IMR-90 (cell line): ENCODE measurements around the gene C22orf39. TPM values are rescaled to one million over a fixed set of nuclear protein-coding genes. Genes with fewer than 3 reads are reported as not detected.

Source experiments
- ATAC-seq: fragments of 200-7000 bp; cut with Tn5 transposase; 2 replicates; pipeline ENCODE4 v1.9.1; 2020; ENCODE audit warnings: low read depth, mild to moderate bottlenecking, moderate library complexity
- BruUV-seq: library from RNA; stranded (reverse); fragments of 400-500 nt; replicated peaks from 2 replicates; lab custom pipeline; 2021; lab: Mats Ljungman, UMichigan
- CTCF ChIA-PET: fragments of 300-600 bp; formaldehyde crosslinking; extraction: SDS; loops from one replicate; lab custom pipeline; 2021; ENCODE audit warnings: antibody characterized with exemption; lab: Yijun Ruan, JAX
- POLR2A ChIA-PET: fragments of 300-600 bp; sonication (Branson Sonifier 250); formaldehyde crosslinking; loops from one replicate; lab custom pipeline; 2022; ENCODE audit warnings: antibody characterized with exemption; ENCODE audit not compliant: unreplicated experiment; lab: Charles Lee
- DNase-seq: peaks from one replicate; pipeline ENCODE4 v3.0.0; 2013
- H2AFZ ChIP-seq: replicated peaks from 2 replicates; pipeline ENCODE3; 2013; ENCODE audit warnings: low read length, mild to moderate bottlenecking; ENCODE audit not compliant: poor library complexity
- H2AK5ac ChIP-seq: 2 replicates; pipeline ENCODE4 v1.6.1; 2013; ENCODE audit warnings: low read depth, low read length, inconsistent platforms
- H2AK9ac ChIP-seq: replicated peaks from 2 replicates; pipeline ENCODE3; 2013; ENCODE audit warnings: mild to moderate bottlenecking, low read depth, low read length, moderate library complexity; ENCODE audit not compliant: poor library complexity
- H2BK120ac ChIP-seq: 2 replicates; pipeline ENCODE4 v1.6.1; 2013; ENCODE audit warnings: low read depth, low read length, inconsistent platforms
- H2BK15ac ChIP-seq: 3 replicates; pipeline ENCODE4 v1.6.1; 2013; ENCODE audit warnings: low read depth, low read length, inconsistent platforms
- H2BK20ac ChIP-seq: 2 replicates; pipeline ENCODE4 v1.6.1; 2013; ENCODE audit warnings: low read depth, mild to moderate bottlenecking, inconsistent platforms, low read length, moderate library complexity
- H2BK5ac ChIP-seq: 2 replicates; pipeline ENCODE4 v1.6.1; 2013; ENCODE audit warnings: mild to moderate bottlenecking, low read depth, low read length, inconsistent platforms; ENCODE audit not compliant: poor library complexity, severe bottlenecking
- H3K14ac ChIP-seq: replicated peaks from 2 replicates; pipeline ENCODE4 v1.6.1; 2013; ENCODE audit warnings: low read depth, low read length, inconsistent platforms
- H3K18ac ChIP-seq: 2 replicates; pipeline ENCODE4 v1.6.1; 2013; ENCODE audit warnings: low read depth, low read length, control low read depth
- H3K23ac ChIP-seq: 2 replicates; pipeline ENCODE4 v1.6.1; 2013; ENCODE audit warnings: low read depth, low read length, inconsistent platforms
- H3K27ac ChIP-seq: 2 replicates; pipeline ENCODE4 v1.5.1; 2013; ENCODE audit warnings: mild to moderate bottlenecking, control low read depth, low read length; ENCODE audit not compliant: insufficient read depth
- H3K27me3 ChIP-seq: 2 replicates; pipeline ENCODE4 v1.6.1; 2013; ENCODE audit warnings: low read length; ENCODE audit not compliant: control insufficient read depth, insufficient read depth
- H3K36me3 ChIP-seq: 2 replicates; pipeline ENCODE4 v1.6.1; 2013; ENCODE audit warnings: low read length, mixed read lengths; ENCODE audit not compliant: control insufficient read depth, insufficient read depth
- H3K4ac ChIP-seq: 2 replicates; pipeline ENCODE4 v1.6.1; 2013; ENCODE audit warnings: low read depth, low read length, inconsistent platforms
- H3K4me1 ChIP-seq: 2 replicates; pipeline ENCODE4 v1.6.1; 2013; ENCODE audit warnings: low read length, mixed read lengths; ENCODE audit not compliant: control insufficient read depth, insufficient read depth
- H3K4me2 ChIP-seq: 2 replicates; pipeline ENCODE4 v1.6.1; 2013; ENCODE audit warnings: low read depth, mild to moderate bottlenecking, control low read depth, low read length, moderate library complexity
- H3K4me3 ChIP-seq: 2 replicates; pipeline ENCODE4 v1.5.1; 2013; ENCODE audit warnings: low read depth, mild to moderate bottlenecking, control low read depth, low read length, moderate library complexity; ENCODE audit not compliant: insufficient read depth
- H3K56ac ChIP-seq: 2 replicates; pipeline ENCODE4 v1.6.1; 2013; ENCODE audit warnings: low read length, inconsistent platforms; ENCODE audit not compliant: insufficient read depth; ENCODE audit errors: extremely low read depth
- H3K79me1 ChIP-seq, 2 experiments: 2 replicates each; pipeline ENCODE4 v1.6.1; 2013; ENCODE audit warnings: low read length in 2 of 2, inconsistent platforms in 1 of 2, low read depth in 1 of 2
- H3K9ac ChIP-seq: 2 replicates; pipeline ENCODE4 v1.6.1; 2013; ENCODE audit warnings: low read depth, low read length, control low read depth
- H3K9me1 ChIP-seq: 2 replicates; pipeline ENCODE4 v1.6.1; 2013; ENCODE audit warnings: low read length, inconsistent platforms; ENCODE audit not compliant: insufficient read depth
- H3K9me3 ChIP-seq: 2 replicates; pipeline ENCODE4 v1.6.1; 2013; ENCODE audit warnings: low read length; ENCODE audit not compliant: control insufficient read depth, insufficient read depth
- H4K20me1 ChIP-seq: 2 replicates; pipeline ENCODE4 v1.6.1; 2013; ENCODE audit warnings: low read length, inconsistent platforms; ENCODE audit not compliant: insufficient read depth
- H4K5ac ChIP-seq: 2 replicates; pipeline ENCODE4 v1.6.1; 2013; ENCODE audit warnings: mild to moderate bottlenecking, low read depth, low read length, control low read depth
- H4K8ac ChIP-seq, 2 experiments: 2 replicates each; pipeline ENCODE4 v1.6.1; 2013; ENCODE audit warnings: low read depth in 2 of 2, low read length in 2 of 2, control low read depth in 1 of 2, inconsistent platforms in 1 of 2
- H4K91ac ChIP-seq: 2 replicates; pipeline ENCODE4 v1.6.1; 2013; ENCODE audit warnings: low read depth, low read length, inconsistent platforms; ENCODE audit not compliant: insufficient read depth
- BHLHE40 ChIP-seq: fragments of 150-350 bp; IDR thresholded peaks from 2 replicates; pipeline ENCODE4 v1.6.1; 2016; ENCODE audit warnings: mild to moderate bottlenecking, low read depth, low read length
- POLR2A ChIP-seq: IDR thresholded peaks from 2 replicates; pipeline ENCODE4 v1.6.1; 2012; ENCODE audit warnings: mild to moderate bottlenecking, low read depth, low read length
- WGBS, 2 experiments: methylation state at CpG; one replicate each; pipeline versions ENCODE4 v1.1.5 to v1.1.7; 2013; ENCODE audit warnings: missing lambda C conversion rate in 2 of 2; ENCODE audit not compliant: insufficient read length in 1 of 2; ENCODE audit errors: extremely low coverage in 2 of 2; 5-methylcytosine and 5-hydroxymethylcytosine counted together
- dilution Hi-C: fragments of 300-500 bp; cut with HindIII; formaldehyde crosslinking; loops from one replicate; pipeline ENCODE4 v1.14.3; 2018; ENCODE audit warnings: low sequenced_read_pairs; ENCODE audit not compliant: unreplicated experiment
- in situ Hi-C: fragments of 300-500 bp; cut with MboI; formaldehyde crosslinking; loops from 3 replicates; pipeline ENCODE4 v1.14.3; 2019; ENCODE audit warnings: low sequenced_read_pairs, inconsistent platforms, mixed read lengths
- intact Hi-C: fragments of 100-400 bp; cut with micrococcal nuclease; formaldehyde crosslinking; loops from 2 replicates; pipeline ENCODE4 v1.10.0; 2022
- polyA plus RNA-seq, 3 experiments: library from polyadenylated mRNA; depleted of rRNA; stranded (reverse); fragments of >200 nt; gene quantifications; 2 replicates each; pipeline ENCODE4 v1.2.3, GENCODE V29; 2012; ENCODE audit warnings: low replicate concordance in 1 of 3
- total RNA-seq: library from RNA; depleted of rRNA; stranded (reverse); fragments of >200 nt; gene quantifications from 2 replicates; pipeline ENCODE4 v1.2.3, GENCODE V29; 2012

C22orf39 gene
- total and polyA plus RNA-seq, 2 of the 4 experiments (the other 2 are of a cell fraction): 8.2 to 8.9 TPM

- H4K5ac ChIP-seq: no peak overlapping the region
Measured at GRCh38 chr22:19476023-19476422, 28.5 kb upstream of the C22orf39 start.

More at GRCh38 chr22:19476023-19476422, 28.5 kb upstream of the C22orf39 start:
- H3K23ac ChIP-seq: peak overlapping the region; percentile 75
- H3K27me3 ChIP-seq: no peaks in the 10 kb centered on the region
- peaks cover 37% of the 10 kb centered on the region for H3K36me3 ChIP-seq
- H2AK9ac ChIP-seq: no peak overlapping the region
- BruUV-seq: no TSS peak
- H3K9me3 ChIP-seq: no peaks in the 10 kb centered on the region
- no peak overlapping the region for H3K4ac ChIP-seq
- H4K8ac ChIP-seq: no peak overlapping the region
- CTCF ChIA-PET: no interaction called here
- POLR2A ChIA-PET: no interaction called here
- no peak overlapping the region for H2BK5ac ChIP-seq
- ATAC-seq (no peak), DNase-seq (no peak)
- H3K18ac ChIP-seq: no peak overlapping the region
- intact Hi-C loops (loop anchor here (5.0 kb wide), 2 partner anchors 156 to 184 kb away; partner anchors contain the start of gene CLTCL1), in situ Hi-C loops (no loop called here), dilution Hi-C loops (no loop called here)
- no peak overlapping the region for H4K91ac ChIP-seq
- no peak overlapping the region for H2BK15ac ChIP-seq
- H2BK20ac ChIP-seq: no peak overlapping the region
- H3K4me1 ChIP-seq: no peaks in the 10 kb centered on the region; the same call in none of the 2 replicates
- no peak overlapping the region for H2AK5ac ChIP-seq
- H3K79me1 ChIP-seq: peaks cover 37 to 65% of the 10 kb centered on the region in 2 experiments
- no CpG with 5 or more reads among the region's 3 CpGs for WGBS, 2 experiments
- no peak overlapping the region for H3K4me2 ChIP-seq
- H4K20me1 ChIP-seq: peaks cover 37% of the 10 kb centered on the region
- TF ChIP-seq POLR2A: no peak
- TF ChIP-seq BHLHE40: no peak
- no peak overlapping the region for H2BK120ac ChIP-seq
- H3K27ac ChIP-seq: no peak overlapping the region
- no peak overlapping the region for H3K9ac ChIP-seq
- no peak overlapping the region for H3K14ac ChIP-seq
- no peak overlapping the region for H2AFZ ChIP-seq
- H3K9me1 ChIP-seq: no peaks in the 10 kb centered on the region; the same call in 1 of the 2 replicates
- H3K56ac ChIP-seq: no peak overlapping the region
- no peak overlapping the region for H3K4me3 ChIP-seq
